K562 (cell line): ENCODE measurements around the gene RTN4. TPM values are rescaled to one million over a fixed set of nuclear protein-coding genes. Genes with fewer than 3 reads are reported as not detected.

ENCODE experiments used
- BRD9 ChIP-seq: fragments of 450-650 bp; IDR thresholded peaks from 2 replicates; pipeline ENCODE4 v1.6.1; 2018; ENCODE audit warnings: low read depth; ENCODE audit not compliant: partially characterized antibody
- BRF1 ChIP-seq: IDR thresholded peaks from 3 replicates; pipeline ENCODE4 v1.6.1; 2011; ENCODE audit warnings: borderline replicate concordance, mild to moderate bottlenecking; ENCODE audit not compliant: insufficient read length; ENCODE audit errors: extremely low read depth
- FOXK2 ChIP-seq, 2 experiments: fragments of 450-650 bp; IDR thresholded peaks in 1 of 2; conservative IDR thresholded peaks in 1 of 2; 2 replicates each; pipeline ENCODE4 v1.6.1; 2016; ENCODE audit warnings: low read depth in 2 of 2, mild to moderate bottlenecking in 1 of 2
- GABPA ChIP-seq: fragments of 200-800 bp; sonication (Bioruptor generic); conservative IDR thresholded peaks from 2 replicates; pipeline ENCODE4 v1.6.1; 2016; ENCODE audit warnings: low read depth, missing genetic modification characterization, missing compliant biosample characterization
- HDAC6 ChIP-seq: IDR thresholded peaks from 2 replicates; pipeline ENCODE4 v1.6.1; 2012; ENCODE audit warnings: low read depth, mild to moderate bottlenecking, control low read depth, inconsistent platforms, low read length, moderate library complexity
- HMG20B ChIP-seq: fragments of 250-450 bp; sonication (Bioruptor Pico); IDR thresholded peaks from 2 replicates; pipeline ENCODE4 v1.5.0; 2021; ENCODE audit warnings: mild to moderate bottlenecking
- TAF1 ChIP-seq: IDR thresholded peaks from 2 replicates; pipeline ENCODE4 v1.6.1; 2011; ENCODE audit warnings: mild to moderate bottlenecking, low read length, moderate library complexity; ENCODE audit not compliant: insufficient read depth, control insufficient read depth, severe bottlenecking; ENCODE audit errors: extremely low read depth
- TBP ChIP-seq: optimal IDR thresholded peaks from 2 replicates; pipeline ENCODE3; 2011; ENCODE audit warnings: low read depth, low read length, improper control_type of control experiment
- TEAD1 ChIP-seq, 2 experiments: fragments of 450-650 bp in 1 of 2; sonication (generic) in 1 of 2; formaldehyde crosslinking; IDR thresholded peaks; 2 replicates each; pipeline versions ENCODE4 v1.4.0 to v1.8.0; 2020 to 2022; ENCODE audit warnings: mild to moderate bottlenecking in 2 of 2, missing genetic modification reagents in 1 of 2
- polyA plus RNA-seq, 8 experiments: library from polyadenylated mRNA; depleted of rRNA in 4 of 8; stranded (reverse) in 5 of 8; unstranded in 3 of 8; fragments of >200 nt; fragmentation: Nextera tagmentation in 2 of 8; fragmentation: Illumina TruSeq in 1 of 8; extraction: Ambion mirVana in 2 of 8; extraction: Trizol in 1 of 8; gene quantifications; 2 replicates each; pipeline versions ENCODE4 v1.2.1 to v1.2.3, GENCODE V29; 2011 to 2014; ENCODE audit warnings: inconsistent platforms in 1 of 8, missing spikeins in 1 of 8
- total RNA-seq, 7 experiments: library from RNA; depleted of rRNA in 6 of 7; stranded (reverse); fragments of >200 nt in 6 of 7; fragmentation: Illumina TruSeq in 2 of 7; extraction: Trizol in 2 of 7; gene quantifications; 2 replicates each; pipeline versions ENCODE4 v1.2.1 to v1.2.3, GENCODE V29; 2011 to 2021; ENCODE audit warnings: low replicate concordance in 1 of 7
- TF ChIP-seq, protein P1 (sequence below): fragments of 450-650 bp; formaldehyde crosslinking; IDR thresholded peaks from 2 replicates; pipeline ENCODE4 v1.4.0; 2022; ENCODE audit warnings: missing genetic modification characterization
- TF ChIP-seq, protein P2 (sequence below): IDR thresholded peaks from 3 replicates; pipeline ENCODE4 v1.6.1; 2011; ENCODE audit warnings: borderline replicate concordance, mild to moderate bottlenecking; ENCODE audit not compliant: insufficient read length, insufficient read depth
- TF ChIP-seq, protein P3 (sequence below): fragments of 450-650 bp; IDR thresholded peaks from 2 replicates; pipeline ENCODE4 v1.6.1; 2016; ENCODE audit warnings: low read depth, mild to moderate bottlenecking, moderate library complexity
- TF ChIP-seq, protein P4 (sequence below): sonication (generic); formaldehyde crosslinking; IDR thresholded peaks from 2 replicates; pipeline ENCODE4 v1.8.0; 2023; ENCODE audit warnings: missing genetic modification reagents, mild to moderate bottlenecking, borderline replicate concordance

RTN4 gene
- total and polyA plus RNA-seq, 9 of the 15 experiments (the other 6 are each of a cell fraction or from before 2014, with no cell fraction given), result 73.0 to 248 (median 116) TPM

DNA sequence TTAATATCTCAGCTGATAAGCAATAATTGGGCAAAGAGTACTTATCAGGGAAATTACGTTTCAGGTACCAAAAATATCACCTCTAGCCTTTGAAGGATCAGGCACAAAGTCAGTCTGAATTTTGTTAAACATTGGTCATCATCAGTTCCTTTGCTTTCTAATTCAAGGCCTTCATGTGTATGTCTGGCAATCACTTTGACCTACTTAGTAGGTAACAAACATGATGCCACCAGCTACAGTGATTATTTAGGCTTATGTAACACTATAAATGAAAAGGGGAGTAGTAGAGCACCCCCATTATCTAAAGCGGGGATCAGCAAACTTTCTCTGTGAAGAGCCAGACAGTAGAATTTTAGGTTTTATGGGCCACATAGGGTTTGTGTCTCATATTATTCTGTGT lies 75.1 kb downstream of the RTN4 start (continued):
- TF ChIP-seq, protein P1, sequence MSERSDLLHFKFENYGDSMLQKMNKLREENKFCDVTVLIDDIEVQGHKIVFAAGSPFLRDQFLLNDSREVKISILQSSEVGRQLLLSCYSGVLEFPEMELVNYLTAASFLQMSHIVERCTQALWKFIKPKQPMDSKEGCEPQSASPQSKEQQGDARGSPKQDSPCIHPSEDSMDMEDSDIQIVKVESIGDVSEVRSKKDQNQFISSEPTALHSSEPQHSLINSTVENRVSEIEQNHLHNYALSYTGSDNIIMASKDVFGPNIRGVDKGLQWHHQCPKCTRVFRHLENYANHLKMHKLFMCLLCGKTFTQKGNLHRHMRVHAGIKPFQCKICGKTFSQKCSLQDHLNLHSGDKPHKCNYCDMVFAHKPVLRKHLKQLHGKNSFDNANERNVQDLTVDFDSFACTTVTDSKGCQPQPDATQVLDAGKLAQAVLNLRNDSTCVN (CRISPR knock-in tag), result no peak
- TF ChIP-seq FOXK2 (conservative IDR thresholded peaks at IDR 0.05 in 1 of 2, IDR thresholded peaks at IDR 0.05 in 1 of 2; ENCODE audit: low read depth in 2 of 2) (no peak), GABPA (no peak), BRF1 (no peak), TAF1 (no peak), TBP (no peak), TEAD1 (CRISPR knock-in tag; IDR thresholded peaks at IDR 0.05) (no peak), HDAC6 (no peak), BRD9 (no peak), HMG20B (CRISPR knock-in tag) (no peak)
- TF ChIP-seq, protein P2, sequence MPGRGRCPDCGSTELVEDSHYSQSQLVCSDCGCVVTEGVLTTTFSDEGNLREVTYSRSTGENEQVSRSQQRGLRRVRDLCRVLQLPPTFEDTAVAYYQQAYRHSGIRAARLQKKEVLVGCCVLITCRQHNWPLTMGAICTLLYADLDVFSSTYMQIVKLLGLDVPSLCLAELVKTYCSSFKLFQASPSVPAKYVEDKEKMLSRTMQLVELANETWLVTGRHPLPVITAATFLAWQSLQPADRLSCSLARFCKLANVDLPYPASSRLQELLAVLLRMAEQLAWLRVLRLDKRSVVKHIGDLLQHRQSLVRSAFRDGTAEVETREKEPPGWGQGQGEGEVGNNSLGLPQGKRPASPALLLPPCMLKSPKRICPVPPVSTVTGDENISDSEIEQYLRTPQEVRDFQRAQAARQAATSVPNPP, result no peak
- TF ChIP-seq, protein P3, sequence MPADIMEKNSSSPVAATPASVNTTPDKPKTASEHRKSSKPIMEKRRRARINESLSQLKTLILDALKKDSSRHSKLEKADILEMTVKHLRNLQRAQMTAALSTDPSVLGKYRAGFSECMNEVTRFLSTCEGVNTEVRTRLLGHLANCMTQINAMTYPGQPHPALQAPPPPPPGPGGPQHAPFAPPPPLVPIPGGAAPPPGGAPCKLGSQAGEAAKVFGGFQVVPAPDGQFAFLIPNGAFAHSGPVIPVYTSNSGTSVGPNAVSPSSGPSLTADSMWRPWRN, result no peak
- TF ChIP-seq, protein P4, sequence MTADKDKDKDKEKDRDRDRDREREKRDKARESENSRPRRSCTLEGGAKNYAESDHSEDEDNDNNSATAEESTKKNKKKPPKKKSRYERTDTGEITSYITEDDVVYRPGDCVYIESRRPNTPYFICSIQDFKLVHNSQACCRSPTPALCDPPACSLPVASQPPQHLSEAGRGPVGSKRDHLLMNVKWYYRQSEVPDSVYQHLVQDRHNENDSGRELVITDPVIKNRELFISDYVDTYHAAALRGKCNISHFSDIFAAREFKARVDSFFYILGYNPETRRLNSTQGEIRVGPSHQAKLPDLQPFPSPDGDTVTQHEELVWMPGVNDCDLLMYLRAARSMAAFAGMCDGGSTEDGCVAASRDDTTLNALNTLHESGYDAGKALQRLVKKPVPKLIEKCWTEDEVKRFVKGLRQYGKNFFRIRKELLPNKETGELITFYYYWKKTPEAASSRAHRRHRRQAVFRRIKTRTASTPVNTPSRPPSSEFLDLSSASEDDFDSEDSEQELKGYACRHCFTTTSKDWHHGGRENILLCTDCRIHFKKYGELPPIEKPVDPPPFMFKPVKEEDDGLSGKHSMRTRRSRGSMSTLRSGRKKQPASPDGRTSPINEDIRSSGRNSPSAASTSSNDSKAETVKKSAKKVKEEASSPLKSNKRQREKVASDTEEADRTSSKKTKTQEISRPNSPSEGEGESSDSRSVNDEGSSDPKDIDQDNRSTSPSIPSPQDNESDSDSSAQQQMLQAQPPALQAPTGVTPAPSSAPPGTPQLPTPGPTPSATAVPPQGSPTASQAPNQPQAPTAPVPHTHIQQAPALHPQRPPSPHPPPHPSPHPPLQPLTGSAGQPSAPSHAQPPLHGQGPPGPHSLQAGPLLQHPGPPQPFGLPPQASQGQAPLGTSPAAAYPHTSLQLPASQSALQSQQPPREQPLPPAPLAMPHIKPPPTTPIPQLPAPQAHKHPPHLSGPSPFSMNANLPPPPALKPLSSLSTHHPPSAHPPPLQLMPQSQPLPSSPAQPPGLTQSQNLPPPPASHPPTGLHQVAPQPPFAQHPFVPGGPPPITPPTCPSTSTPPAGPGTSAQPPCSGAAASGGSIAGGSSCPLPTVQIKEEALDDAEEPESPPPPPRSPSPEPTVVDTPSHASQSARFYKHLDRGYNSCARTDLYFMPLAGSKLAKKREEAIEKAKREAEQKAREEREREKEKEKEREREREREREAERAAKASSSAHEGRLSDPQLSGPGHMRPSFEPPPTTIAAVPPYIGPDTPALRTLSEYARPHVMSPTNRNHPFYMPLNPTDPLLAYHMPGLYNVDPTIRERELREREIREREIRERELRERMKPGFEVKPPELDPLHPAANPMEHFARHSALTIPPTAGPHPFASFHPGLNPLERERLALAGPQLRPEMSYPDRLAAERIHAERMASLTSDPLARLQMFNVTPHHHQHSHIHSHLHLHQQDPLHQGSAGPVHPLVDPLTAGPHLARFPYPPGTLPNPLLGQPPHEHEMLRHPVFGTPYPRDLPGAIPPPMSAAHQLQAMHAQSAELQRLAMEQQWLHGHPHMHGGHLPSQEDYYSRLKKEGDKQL, result no peak
